Nephron progenitor cell (in vitro differentiated cells): ENCODE data around the gene PHF10.

Experiments
- DNase-seq: peaks from one replicate; pipeline ENCODE4 v3.0.0; 2021
- H3K27ac Mint-ChIP-seq: 2 replicates; pipeline ENCODE4 v1.8.0; 2021; ENCODE audit warnings: mild to moderate bottlenecking, moderate library complexity, mixed read lengths
- H3K27me3 Mint-ChIP-seq: 2 replicates; pipeline ENCODE4 v1.8.0; 2021; ENCODE audit warnings: mild to moderate bottlenecking, low read depth, mixed read lengths; ENCODE audit not compliant: poor library complexity
- H3K36me3 Mint-ChIP-seq: 2 replicates; pipeline ENCODE4 v1.8.0; 2021; ENCODE audit warnings: low read depth, mixed read lengths
- H3K4me1 Mint-ChIP-seq: 2 replicates; pipeline ENCODE4 v1.8.0; 2021; ENCODE audit warnings: mixed read lengths
- H3K4me3 Mint-ChIP-seq: 2 replicates; pipeline ENCODE4 v1.8.0; 2021; ENCODE audit warnings: mild to moderate bottlenecking, moderate library complexity, mixed read lengths
- H3K9me3 Mint-ChIP-seq: 2 replicates; pipeline ENCODE4 v1.8.0; 2021; ENCODE audit warnings: mild to moderate bottlenecking, moderate library complexity, mixed read lengths
- TF ChIP-seq, protein P1 (sequence below): fragments of 200-600 bp; sonication (generic); IDR thresholded peaks from 2 replicates; pipeline ENCODE4 v1.5.0; 2021; ENCODE audit warnings: antibody characterized with exemption

Gene PHF10

DNA sequence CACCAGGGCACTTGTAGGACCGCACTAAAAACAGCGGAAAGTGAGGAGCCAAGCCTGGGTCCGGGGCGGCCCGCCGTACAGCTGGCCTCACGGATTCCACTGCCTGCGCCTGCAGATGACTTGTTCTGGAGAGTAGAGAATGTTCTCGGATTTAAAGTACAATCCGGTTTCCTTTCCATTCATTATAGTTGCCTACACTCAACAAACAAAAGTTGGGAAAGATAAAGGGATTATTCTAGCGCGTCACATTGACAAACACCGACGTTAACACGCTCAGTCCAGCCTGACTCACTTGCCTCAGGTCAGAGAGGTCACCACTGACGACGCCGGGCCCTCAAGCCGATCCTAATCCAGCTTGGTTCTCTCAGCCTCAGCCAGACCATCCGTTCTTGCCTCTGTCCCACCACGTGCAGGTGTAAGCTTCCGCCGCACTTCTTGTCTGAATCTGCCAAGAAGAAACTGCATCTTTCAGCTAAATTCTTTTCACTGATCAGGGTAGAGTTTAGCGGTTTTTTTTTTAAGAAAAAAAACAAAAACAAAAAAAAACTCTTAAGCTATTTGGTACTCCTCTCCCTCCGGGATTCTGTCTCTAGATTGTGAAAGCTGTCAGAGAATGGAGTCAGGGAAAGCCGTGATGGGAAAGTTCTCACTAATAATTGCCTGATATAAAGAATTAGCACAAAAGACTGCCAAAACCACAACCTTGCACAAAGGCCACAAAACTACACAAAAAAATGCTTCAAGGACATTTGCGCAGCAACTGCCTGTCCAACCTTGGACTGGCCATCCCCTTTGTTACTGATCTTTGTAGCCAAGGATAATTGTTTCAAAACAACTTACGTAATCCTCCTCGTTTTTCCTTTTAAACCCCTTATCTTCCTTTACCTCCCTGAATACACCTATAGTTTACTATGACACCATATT is 1.1 kb upstream of the PHF10 start:
- Mint-ChIP-seq H3K4me3 (peak overlapping the region; percentile 81), H3K27ac (peak overlapping the region; percentile 93), H3K36me3 (peaks cover 8% of the 10 kb centered on the region), H3K27me3 (peaks cover 3% of the 10 kb centered on the region), H3K9me3 (no peaks in the 10 kb centered on the region), H3K4me1 (peaks cover 61% of the 10 kb centered on the region)
- peak; percentile 58 for DNase-seq
- TF ChIP-seq, protein P1, sequence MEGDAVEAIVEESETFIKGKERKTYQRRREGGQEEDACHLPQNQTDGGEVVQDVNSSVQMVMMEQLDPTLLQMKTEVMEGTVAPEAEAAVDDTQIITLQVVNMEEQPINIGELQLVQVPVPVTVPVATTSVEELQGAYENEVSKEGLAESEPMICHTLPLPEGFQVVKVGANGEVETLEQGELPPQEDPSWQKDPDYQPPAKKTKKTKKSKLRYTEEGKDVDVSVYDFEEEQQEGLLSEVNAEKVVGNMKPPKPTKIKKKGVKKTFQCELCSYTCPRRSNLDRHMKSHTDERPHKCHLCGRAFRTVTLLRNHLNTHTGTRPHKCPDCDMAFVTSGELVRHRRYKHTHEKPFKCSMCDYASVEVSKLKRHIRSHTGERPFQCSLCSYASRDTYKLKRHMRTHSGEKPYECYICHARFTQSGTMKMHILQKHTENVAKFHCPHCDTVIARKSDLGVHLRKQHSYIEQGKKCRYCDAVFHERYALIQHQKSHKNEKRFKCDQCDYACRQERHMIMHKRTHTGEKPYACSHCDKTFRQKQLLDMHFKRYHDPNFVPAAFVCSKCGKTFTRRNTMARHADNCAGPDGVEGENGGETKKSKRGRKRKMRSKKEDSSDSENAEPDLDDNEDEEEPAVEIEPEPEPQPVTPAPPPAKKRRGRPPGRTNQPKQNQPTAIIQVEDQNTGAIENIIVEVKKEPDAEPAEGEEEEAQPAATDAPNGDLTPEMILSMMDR = no peak

DNA sequence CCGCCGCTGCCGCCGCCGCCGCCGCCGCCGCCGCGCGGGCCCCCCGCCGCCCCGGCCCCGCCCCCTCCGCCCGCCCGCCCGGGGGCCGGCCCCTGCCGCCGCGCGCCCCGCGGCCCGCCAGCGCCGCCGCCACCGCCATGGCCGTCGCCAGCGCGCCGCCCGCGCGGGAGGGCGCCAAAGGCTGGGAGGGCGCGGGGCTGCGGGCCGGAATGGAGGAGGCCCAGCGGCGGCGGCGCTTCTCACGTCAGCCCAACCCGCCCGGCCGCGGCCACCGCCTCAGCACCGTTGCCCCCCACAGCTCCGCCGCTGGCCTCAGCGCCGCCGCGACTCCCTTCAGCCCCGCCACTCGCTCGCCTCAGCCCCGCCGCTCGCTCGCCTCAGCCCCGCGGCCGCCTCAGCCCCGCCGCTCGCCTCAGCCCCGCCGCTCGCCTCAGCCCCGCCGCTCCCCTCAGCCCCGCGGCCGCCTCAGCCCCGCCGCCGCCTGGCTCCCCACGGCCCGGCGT is 258 bp downstream of the PHF10 start:
- Mint-ChIP-seq H3K9me3 (no peaks in the 10 kb centered on the region), H3K27me3 (peaks cover 3% of the 10 kb centered on the region), H3K27ac (no peak overlapping the region), H3K4me3 (peak overlapping the region; percentile 57), H3K36me3 (peaks cover 22% of the 10 kb centered on the region), H3K4me1 (peaks cover 63% of the 10 kb centered on the region)
- peak; percentile 70 for DNase-seq
- TF ChIP-seq, protein P1 = no peak

DNA sequence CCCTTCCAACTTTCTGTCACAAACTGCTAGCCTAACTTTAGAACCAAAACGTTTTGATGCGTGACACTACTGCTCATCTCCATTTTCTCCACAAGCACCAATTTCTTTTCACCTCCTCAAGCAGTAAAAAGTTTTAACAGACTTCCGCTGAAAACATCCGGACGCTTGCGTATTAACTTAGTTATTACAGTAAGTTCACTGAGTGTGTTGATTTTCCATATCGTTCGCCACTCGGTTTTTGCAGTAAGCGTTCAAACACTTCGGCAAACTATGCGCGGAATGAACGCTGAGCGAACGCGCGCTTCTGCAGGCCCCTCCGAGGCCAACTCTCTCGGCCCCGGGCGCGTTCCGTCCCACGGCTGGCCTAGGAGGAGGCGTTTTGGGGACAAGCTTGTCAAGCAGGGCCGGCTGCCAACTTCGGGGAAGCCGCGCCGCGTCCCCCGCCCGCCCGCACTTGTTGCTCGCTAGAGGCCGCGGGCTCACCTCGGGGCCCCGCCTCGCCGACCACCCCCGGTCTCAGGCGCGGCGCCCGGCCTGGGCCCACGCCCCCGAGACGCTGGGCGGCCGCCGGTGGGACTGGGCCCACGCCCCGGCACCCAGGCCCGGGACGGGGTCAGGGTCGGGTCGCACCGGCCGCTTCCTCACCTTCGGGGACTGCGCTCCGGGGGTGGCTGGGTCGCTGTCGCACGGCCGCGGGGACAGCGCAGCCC is 945 bp downstream of the PHF10 start:
- TF ChIP-seq, protein P1 = no peak
- H3K4me3 Mint-ChIP-seq = peak overlapping the region; percentile 95
- H3K9me3 Mint-ChIP-seq = no peaks in the 10 kb centered on the region
- H3K36me3 Mint-ChIP-seq = peaks cover 24% of the 10 kb centered on the region
- DNase-seq = peak; percentile 69
- H3K27ac Mint-ChIP-seq = peak overlapping the region; percentile 98
- peaks cover 63% of the 10 kb centered on the region for H3K4me1 Mint-ChIP-seq
- peaks cover 3% of the 10 kb centered on the region for H3K27me3 Mint-ChIP-seq

DNA sequence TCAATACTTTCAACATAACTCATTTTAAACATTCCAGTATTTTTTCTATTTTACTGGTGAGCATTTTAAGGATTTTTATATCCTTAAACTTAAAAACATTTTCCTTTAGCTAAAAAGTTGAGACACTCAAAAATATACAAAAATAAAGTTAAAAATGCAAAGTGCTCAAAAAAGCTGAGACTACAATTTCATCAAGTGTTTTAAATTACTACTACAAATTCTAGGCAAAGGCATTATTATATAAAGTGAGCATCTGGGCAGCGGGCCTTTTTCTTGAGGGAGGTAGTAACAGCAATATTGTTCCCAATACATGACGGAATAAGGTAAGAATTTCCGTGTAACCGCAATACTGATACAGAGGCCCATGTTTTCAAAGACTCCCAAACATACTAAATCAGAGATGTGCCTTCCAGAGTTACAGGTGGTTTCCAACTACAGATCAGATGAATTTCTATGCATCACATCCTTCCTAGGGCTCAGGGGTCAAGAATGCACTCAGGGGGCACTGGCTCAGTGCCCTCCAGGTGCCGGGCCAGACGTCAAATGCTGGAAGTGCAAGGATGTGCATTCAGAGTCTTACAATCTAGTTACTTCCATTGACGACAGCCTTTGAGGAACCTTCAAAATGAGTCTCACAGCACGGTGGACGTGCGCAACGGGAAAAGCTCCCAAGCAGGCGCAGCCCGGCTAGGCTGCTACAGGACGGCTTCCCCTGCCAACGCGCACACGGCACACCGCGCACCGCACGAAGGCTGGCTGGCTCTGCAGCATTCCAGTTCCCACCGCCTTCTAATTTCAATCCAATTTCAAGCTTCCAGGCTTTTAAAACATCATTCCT is 1.7 kb downstream of the PHF10 start:
- peak; percentile 44 for DNase-seq
- Mint-ChIP-seq H3K4me1 (peaks cover 57% of the 10 kb centered on the region), H3K27me3 (peaks cover 3% of the 10 kb centered on the region), H3K4me3 (peak overlapping the region; percentile 95), H3K9me3 (no peaks in the 10 kb centered on the region), H3K36me3 (peaks cover 27% of the 10 kb centered on the region), H3K27ac (peak overlapping the region; percentile 98)
- TF ChIP-seq, protein P1 = no peak

DNA sequence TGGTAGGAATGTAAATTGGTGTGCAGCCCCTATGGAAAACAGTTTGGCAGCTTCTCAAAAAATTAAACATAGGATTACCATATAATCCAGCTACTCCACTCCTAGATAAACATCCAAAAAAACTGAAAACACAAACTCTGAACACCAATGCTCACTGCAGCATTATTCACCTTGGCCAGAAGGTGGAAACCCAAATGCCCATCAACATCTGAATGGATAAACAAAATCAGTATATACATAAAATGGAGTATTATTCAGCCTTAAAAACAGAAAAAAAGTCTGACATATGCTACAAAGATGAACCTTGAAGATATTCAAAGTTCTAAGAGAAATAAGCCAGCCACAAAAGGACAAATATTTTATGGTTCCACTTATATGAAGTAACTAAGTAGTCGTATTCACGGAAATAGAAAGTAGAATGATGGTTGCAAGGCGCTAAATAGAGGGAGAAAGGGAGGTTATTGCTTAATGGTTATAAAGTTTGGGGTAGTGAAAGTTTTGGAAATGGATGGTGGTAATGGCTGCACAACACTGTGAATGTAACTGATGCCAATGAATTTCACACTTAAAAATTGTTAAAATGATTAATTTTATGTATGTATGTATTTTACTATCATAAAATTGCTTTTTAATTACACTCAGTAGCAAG is 4.0 kb downstream of the PHF10 start:
- H3K27me3 Mint-ChIP-seq = peaks cover 3% of the 10 kb centered on the region
- H3K4me1 Mint-ChIP-seq = peaks cover 35% of the 10 kb centered on the region
- peaks cover 42% of the 10 kb centered on the region for H3K36me3 Mint-ChIP-seq
- H3K9me3 Mint-ChIP-seq = no peaks in the 10 kb centered on the region
- H3K4me3 Mint-ChIP-seq = no peak overlapping the region
- DNase-seq = no peak
- TF ChIP-seq, protein P1 = no peak
- H3K27ac Mint-ChIP-seq = no peak overlapping the region
